LNCAP (cell line): ENCODE measurements around the gene CLIC5.

Experiments
- TF ChIP-seq, protein P1 (sequence below): fragments of 450-650 bp; IDR thresholded peaks from 2 replicates; pipeline ENCODE4 v1.5.1; 2017; ENCODE audit warnings: mild to moderate bottlenecking

Gene CLIC5

GRCh38 chr6:45981046-45981445 is 34.6 kb downstream of the CLIC5 start:
- TF ChIP-seq, protein P1, sequence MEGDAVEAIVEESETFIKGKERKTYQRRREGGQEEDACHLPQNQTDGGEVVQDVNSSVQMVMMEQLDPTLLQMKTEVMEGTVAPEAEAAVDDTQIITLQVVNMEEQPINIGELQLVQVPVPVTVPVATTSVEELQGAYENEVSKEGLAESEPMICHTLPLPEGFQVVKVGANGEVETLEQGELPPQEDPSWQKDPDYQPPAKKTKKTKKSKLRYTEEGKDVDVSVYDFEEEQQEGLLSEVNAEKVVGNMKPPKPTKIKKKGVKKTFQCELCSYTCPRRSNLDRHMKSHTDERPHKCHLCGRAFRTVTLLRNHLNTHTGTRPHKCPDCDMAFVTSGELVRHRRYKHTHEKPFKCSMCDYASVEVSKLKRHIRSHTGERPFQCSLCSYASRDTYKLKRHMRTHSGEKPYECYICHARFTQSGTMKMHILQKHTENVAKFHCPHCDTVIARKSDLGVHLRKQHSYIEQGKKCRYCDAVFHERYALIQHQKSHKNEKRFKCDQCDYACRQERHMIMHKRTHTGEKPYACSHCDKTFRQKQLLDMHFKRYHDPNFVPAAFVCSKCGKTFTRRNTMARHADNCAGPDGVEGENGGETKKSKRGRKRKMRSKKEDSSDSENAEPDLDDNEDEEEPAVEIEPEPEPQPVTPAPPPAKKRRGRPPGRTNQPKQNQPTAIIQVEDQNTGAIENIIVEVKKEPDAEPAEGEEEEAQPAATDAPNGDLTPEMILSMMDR = no peak

DNA sequence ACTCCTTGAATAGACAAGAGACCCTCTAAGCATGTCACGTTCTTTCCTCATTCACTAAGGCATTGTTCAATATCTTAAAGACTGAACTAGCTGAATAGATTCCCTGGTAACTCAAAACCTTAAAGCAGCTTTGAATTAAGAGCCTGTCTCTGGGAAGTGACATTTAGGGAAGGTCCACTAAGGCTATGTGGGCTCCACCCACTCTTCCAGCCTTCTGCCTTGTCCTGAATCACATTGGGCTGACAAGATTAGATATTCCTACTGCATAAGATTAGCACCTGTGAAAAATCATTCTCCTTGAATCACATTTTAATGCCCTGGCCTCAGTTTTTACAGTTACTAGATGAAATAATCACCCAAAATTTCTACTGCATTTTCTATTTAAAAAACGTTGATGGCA is 36.3 kb downstream of the CLIC5 start:
- TF ChIP-seq, protein P1 = no peak

DNA sequence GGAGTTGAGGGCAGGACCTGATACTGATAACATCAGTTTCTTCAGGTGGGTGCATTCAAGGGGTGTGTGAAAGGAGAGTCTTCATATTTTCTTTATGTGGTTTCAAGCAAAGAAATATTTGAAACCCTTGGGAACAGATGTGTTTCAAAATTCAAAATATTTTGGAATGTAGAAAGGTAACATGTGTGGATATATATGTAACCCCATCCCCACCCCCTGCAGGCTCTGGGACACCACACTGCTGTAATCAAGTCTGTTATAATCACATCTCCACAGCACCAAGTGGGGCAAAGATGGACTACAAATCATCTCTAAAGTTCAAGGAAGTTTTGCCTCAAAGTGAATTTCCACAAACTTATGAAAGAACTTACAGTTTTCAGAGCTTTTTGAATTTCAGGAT is 41.1 kb downstream of the CLIC5 start:
- TF ChIP-seq, protein P1 = no peak

- TF ChIP-seq, protein P1 = no peak
These were observed 42.7 kb downstream of the CLIC5 start for GRCh38 chr6:45972795-45973503.

DNA sequence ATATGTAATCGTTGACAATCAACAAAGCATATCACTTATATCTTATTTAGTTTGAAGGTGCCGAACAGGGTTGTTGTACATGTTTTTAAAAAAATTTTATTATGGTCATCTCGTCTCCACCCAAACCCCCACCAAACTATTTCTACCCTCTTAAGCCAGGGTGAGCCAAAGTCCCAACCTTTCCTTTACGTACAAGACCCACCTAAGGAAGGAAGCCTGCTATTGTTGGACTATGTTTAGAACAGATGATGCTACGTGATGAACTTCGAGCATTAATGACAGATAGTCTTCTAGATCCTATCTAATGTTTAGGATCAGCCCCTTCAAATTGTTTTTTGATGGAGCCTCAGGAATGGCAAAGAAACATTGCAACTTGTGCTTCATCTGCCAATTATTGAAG is 44.4 kb downstream of the CLIC5 start:
- TF ChIP-seq, protein P1 = no peak

DNA sequence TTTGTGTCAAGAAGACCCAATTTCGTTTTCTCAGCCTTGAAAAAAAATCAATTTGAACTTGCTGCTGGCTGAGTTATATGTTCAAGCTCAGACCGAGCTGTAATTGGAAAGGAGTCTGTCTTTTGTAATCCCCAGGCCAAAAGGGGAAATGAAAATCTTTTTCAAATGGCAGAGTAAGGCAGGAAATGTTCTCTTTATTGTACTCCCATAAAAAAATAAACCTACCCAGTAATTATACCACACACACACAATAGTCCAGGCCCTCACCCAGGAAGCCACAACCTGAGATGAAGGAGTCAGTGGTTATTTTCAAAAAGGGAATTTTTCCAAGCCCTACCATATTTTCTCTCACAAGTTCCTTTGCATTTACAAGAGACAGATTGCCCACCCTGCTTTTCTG is 45.3 kb downstream of the CLIC5 start:
- TF ChIP-seq, protein P1 = no peak

DNA sequence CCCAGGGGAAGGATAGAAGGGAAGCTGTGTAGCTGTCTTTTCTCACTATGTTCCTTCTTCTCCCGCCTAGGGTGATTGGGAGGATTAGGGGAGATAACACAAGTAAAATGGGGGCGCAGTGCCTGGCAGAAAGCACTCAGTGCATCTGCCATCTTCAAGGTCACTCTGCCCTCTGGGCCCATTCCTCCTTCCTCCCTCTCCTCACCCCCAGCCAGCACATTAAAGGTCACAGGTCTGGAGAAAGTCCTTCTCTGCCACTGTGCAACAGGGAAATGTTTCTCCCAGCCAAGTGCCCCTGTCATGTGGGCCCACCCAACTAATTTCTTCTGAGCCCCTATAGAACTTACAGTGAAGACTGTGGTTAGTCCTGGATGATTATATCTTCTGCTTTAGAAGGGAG is 45.8 kb downstream of the CLIC5 start:
- TF ChIP-seq, protein P1 = no peak

DNA sequence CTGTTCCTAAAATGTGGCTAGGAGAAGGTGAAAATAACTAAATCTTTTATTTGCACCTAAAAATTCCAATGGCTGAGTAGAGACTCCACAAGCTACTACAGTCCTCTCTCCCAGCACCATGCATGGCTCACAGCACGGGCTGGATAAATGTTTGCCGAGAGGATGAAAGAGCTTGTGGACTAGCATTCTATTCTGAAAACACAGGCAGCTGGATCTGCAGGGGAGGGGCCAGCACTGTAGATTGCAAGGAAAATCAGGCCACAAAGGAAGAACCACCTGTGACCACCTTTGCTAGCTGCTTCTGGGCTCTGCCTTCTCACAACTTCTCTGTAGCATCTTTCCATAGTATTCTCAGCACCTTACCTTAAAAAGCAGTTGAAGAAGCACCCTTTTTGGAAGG is 46.6 kb downstream of the CLIC5 start:
- TF ChIP-seq, protein P1 = no peak
